Endothelial cell (in vitro differentiated cells): Measurements from ENCODE around the gene U2SURP. TPM values are rescaled to one million over a fixed set of nuclear protein-coding genes. Genes with fewer than 3 reads are reported as not detected.

Source experiments
- DNase-seq: peaks from one replicate; pipeline ENCODE4 v3.0.0; 2021; ENCODE audit warnings: low spot score
- H3K27ac Mint-ChIP-seq: one replicate; pipeline ENCODE4 v1.8.0; 2021; ENCODE audit warnings: mixed read lengths, inconsistent platforms; ENCODE audit not compliant: unreplicated experiment
- H3K27me3 Mint-ChIP-seq: one replicate; pipeline ENCODE4 v1.8.0; 2021; ENCODE audit warnings: mild to moderate bottlenecking, moderate library complexity, mixed read lengths, inconsistent platforms; ENCODE audit not compliant: unreplicated experiment
- H3K36me3 Mint-ChIP-seq: one replicate; pipeline ENCODE4 v1.8.0; 2021; ENCODE audit warnings: mild to moderate bottlenecking, low read depth, mixed read lengths, inconsistent platforms; ENCODE audit not compliant: unreplicated experiment
- H3K4me1 Mint-ChIP-seq: one replicate; pipeline ENCODE4 v1.8.0; 2021; ENCODE audit warnings: mild to moderate bottlenecking, mixed read lengths, inconsistent platforms; ENCODE audit not compliant: unreplicated experiment
- H3K4me3 Mint-ChIP-seq: one replicate; pipeline ENCODE4 v1.8.0; 2021; ENCODE audit warnings: mild to moderate bottlenecking, mixed read lengths, inconsistent platforms; ENCODE audit not compliant: unreplicated experiment
- H3K9me3 Mint-ChIP-seq: one replicate; pipeline ENCODE4 v1.8.0; 2021; ENCODE audit warnings: mixed read lengths, inconsistent platforms; ENCODE audit not compliant: unreplicated experiment
- CTCF ChIP-seq: fragments of 200-600 bp; sonication (generic); IDR thresholded peaks from one replicate; pipeline ENCODE4 v1.5.0; 2021; ENCODE audit warnings: antibody characterized with exemption; ENCODE audit not compliant: unreplicated experiment
- total RNA-seq: library from RNA; stranded (reverse); fragmentation: NEBNext Ultra II Directional; extraction: Animal tissue kit (Norgen Biotek cat#: 25700); gene quantifications from one replicate; pipeline ENCODE4 v1.2.1, GENCODE V29; 2021; ENCODE audit not compliant: unreplicated experiment

The U2SURP gene
- total RNA-seq, 1 donor from 2014 or later, result 86.1 TPM

- no peaks in the 10 kb centered on the region for H3K36me3 Mint-ChIP-seq
- DNase-seq, result no peak
- no peaks in the 10 kb centered on the region for H3K9me3 Mint-ChIP-seq
- H3K4me1 Mint-ChIP-seq, result no peaks in the 10 kb centered on the region
- H3K27me3 Mint-ChIP-seq, result no peaks in the 10 kb centered on the region
- TF ChIP-seq CTCF, result no peak
- no peak overlapping the region for H3K4me3 Mint-ChIP-seq
- H3K27ac Mint-ChIP-seq, result no peak overlapping the region
Measured at GRCh38 chr3:143056372-143056771, 55.0 kb downstream of the U2SURP start.

GRCh38 chr3:143060906-143061305 lies 59.5 kb downstream of the U2SURP start:
- H3K36me3 Mint-ChIP-seq, result no peaks in the 10 kb centered on the region
- H3K27me3 Mint-ChIP-seq, result no peaks in the 10 kb centered on the region
- no peaks in the 10 kb centered on the region for H3K4me1 Mint-ChIP-seq
- no peaks in the 10 kb centered on the region for H3K9me3 Mint-ChIP-seq
- no peak for TF ChIP-seq CTCF
- no peak overlapping the region for H3K4me3 Mint-ChIP-seq
- no peak overlapping the region for H3K27ac Mint-ChIP-seq
- DNase-seq, result no peak

GRCh38 chr3:143063018-143063417 lies 61.6 kb downstream of the U2SURP start:
- no peak for TF ChIP-seq CTCF
- H3K9me3 Mint-ChIP-seq, result no peaks in the 10 kb centered on the region

GRCh38 chr3:143064777-143065176 lies 63.4 kb downstream of the U2SURP start:
- no peak overlapping the region for H3K4me3 Mint-ChIP-seq
- H3K27me3 Mint-ChIP-seq, result peaks cover 2% of the 10 kb centered on the region
- H3K27ac Mint-ChIP-seq, result no peak overlapping the region
- DNase-seq, result no peak
- H3K4me1 Mint-ChIP-seq, result no peaks in the 10 kb centered on the region
- H3K9me3 Mint-ChIP-seq, result no peaks in the 10 kb centered on the region
- H3K36me3 Mint-ChIP-seq, result no peaks in the 10 kb centered on the region
- TF ChIP-seq CTCF, result no peak

More at GRCh38 chr3:143063018-143063417, 61.6 kb downstream of the U2SURP start:
- H3K4me3 Mint-ChIP-seq, result no peak overlapping the region
- H3K27me3 Mint-ChIP-seq, result peaks cover 2% of the 10 kb centered on the region
- H3K27ac Mint-ChIP-seq, result peak overlapping the region; percentile 37
- H3K36me3 Mint-ChIP-seq, result no peaks in the 10 kb centered on the region
- no peaks in the 10 kb centered on the region for H3K4me1 Mint-ChIP-seq
- DNase-seq, result no peak

GRCh38 chr3:143065364-143065763 lies 64.0 kb downstream of the U2SURP start:
- H3K27me3 Mint-ChIP-seq, result peaks cover 2% of the 10 kb centered on the region

More at GRCh38 chr3:143065364-143065763, 64.0 kb downstream of the U2SURP start:
- DNase-seq, result no peak
- Mint-ChIP-seq H3K27ac (no peak overlapping the region), H3K4me1 (no peaks in the 10 kb centered on the region), H3K9me3 (no peaks in the 10 kb centered on the region), H3K4me3 (no peak overlapping the region), H3K36me3 (no peaks in the 10 kb centered on the region)
- TF ChIP-seq CTCF, result no peak
